Anterior cingulate cortex (tissue), 58 donors: ENCODE measurements around the gene HTT.
"Not testable (repeated sequence)": the region's sequence is repeated elsewhere in the genome, so short reads cannot be mapped to it uniquely, and the experiment has no call there.

ENCODE experiments used
- DNase-seq, 58 donors: peaks; one replicate each; lab custom pipeline; 2025; lab: John Stamatoyannopoulos, UW

Gene HTT

GRCh38 chr4:3116955-3117354, 42.5 kb downstream of the HTT start:
- DNase-seq = no peak

- no peak for DNase-seq
Measured at GRCh38 chr4:3118312-3118711, 43.8 kb downstream of the HTT start.

- DNase-seq = no peak
Measured at GRCh38 chr4:3119464-3119863, 45.0 kb downstream of the HTT start.

GRCh38 chr4:3121110-3121509, 46.6 kb downstream of the HTT start:
- DNase-seq = no peak

GRCh38 chr4:3121596-3121995, 47.1 kb downstream of the HTT start:
- no peak for DNase-seq

GRCh38 chr4:3122081-3122563, 47.6 kb downstream of the HTT start:
- no peak for DNase-seq

GRCh38 chr4:3123181-3123671, 48.7 kb downstream of the HTT start:
- peak in 1 of 58 donors; percentile 21 for DNase-seq

- DNase-seq = no peak
Measured at GRCh38 chr4:3124070-3124767, 49.7 kb downstream of the HTT start.

GRCh38 chr4:3127112-3127511, 52.6 kb downstream of the HTT start:
- peak in 1 of 58 donors; percentile 9 for DNase-seq

- no peak for DNase-seq
Measured at GRCh38 chr4:3128058-3128457, 53.6 kb downstream of the HTT start.

- DNase-seq = peak in 1 of 58 donors; percentile 8
Measured at GRCh38 chr4:3128976-3129375, 54.5 kb downstream of the HTT start.

GRCh38 chr4:3130201-3130600, 55.7 kb downstream of the HTT start:
- no peak for DNase-seq

- DNase-seq = no peak
Measured at GRCh38 chr4:3130826-3131225, 56.3 kb downstream of the HTT start.

- DNase-seq = no peak
Measured at GRCh38 chr4:3134201-3134600, 59.7 kb downstream of the HTT start.

- DNase-seq = peak in 1 of 58 donors; percentile 6
Measured at GRCh38 chr4:3135155-3136011, 60.9 kb downstream of the HTT start.

GRCh38 chr4:3136454-3136853, 62.0 kb downstream of the HTT start:
- DNase-seq = no peak

GRCh38 chr4:3137908-3138307, 63.4 kb downstream of the HTT start:
- no peak for DNase-seq

- DNase-seq = no peak
Measured at GRCh38 chr4:3145234-3145924, 70.9 kb downstream of the HTT start.

- DNase-seq = no peak
Measured at GRCh38 chr4:3148926-3149325, 74.4 kb downstream of the HTT start.

- DNase-seq = not testable (repeated sequence)
Measured at GRCh38 chr4:3151238-3151637, 76.8 kb downstream of the HTT start.

- no peak for DNase-seq
Measured at GRCh38 chr4:3157366-3157765, 82.9 kb downstream of the HTT start.
